ENCODE measurements around the gene MORF4L1.

MORF4L1 gene

DNA sequence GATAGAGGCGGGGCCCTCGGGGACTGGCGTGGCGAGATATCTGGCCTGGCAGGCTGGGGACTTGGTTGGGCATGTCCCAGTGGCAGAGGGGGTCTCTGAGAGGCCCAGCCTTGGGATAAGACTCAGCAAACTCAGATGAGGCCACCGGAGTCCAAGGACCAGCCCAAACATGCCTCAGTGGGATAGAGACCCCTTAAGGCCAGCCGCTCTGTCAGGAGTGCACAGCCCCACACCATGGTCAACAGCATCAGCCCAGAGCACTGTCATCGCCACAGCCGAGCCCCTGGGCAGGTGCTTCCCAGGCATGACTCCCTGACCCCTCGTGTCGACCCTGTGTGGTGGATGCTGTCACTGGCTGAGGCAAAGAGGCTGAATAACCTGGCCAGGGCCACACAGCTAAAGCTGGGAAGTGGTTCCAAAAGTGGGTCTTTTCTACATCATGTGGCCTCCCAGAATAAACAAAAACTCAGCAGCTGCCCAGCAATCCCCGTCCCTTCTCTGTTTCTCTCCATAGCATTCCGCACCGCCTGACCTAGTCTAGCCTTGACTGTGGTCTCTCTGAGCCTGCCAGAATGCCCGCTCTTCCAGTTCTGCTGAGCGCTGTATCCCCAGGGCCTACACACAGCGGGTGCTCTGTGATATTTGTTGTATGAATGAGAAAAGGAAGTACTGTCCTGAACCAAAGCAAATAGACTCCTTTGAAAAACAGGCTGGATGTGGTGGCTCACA lies 57.0 kb downstream of the MORF4L1 start:
- Histone ChIP-seq H4K20me1 (ENCODE audit: insufficient read depth, low read length) (no peaks in the 10 kb centered on the region), H3K79me2 (ENCODE audit: low read length) (no peaks in the 10 kb centered on the region), H3K9me3 (replicated peaks; ENCODE audit: insufficient read depth, low read length) (no peaks in the 10 kb centered on the region), H3K9me2 (replicated peaks; ENCODE audit: insufficient read depth, low read length) (no peaks in the 10 kb centered on the region), H3K27me3 (replicated peaks; ENCODE audit: insufficient read depth, low read length) (no peaks in the 10 kb centered on the region), H2AFZ (ENCODE audit: low read length) (no peak overlapping the region), H3K4me2 (ENCODE audit: low read depth, low read length) (no peak overlapping the region), H3K27ac (ENCODE audit: low read length) (no peak overlapping the region), H3K4me1 (ENCODE audit: low read length) (no peaks in the 10 kb centered on the region), H3K36me3 (replicated peaks; ENCODE audit: insufficient read depth, low read length) (no peaks in the 10 kb centered on the region), H3F3A (ENCODE audit: insufficient read depth, low read length) (no peaks in the 10 kb centered on the region), H3K9ac (ENCODE audit: low read length) (no peak overlapping the region), H3K4me3 (ENCODE audit: low read length) (no peak overlapping the region)
- no peak for DNase-seq
- no peak for TF ChIP-seq EZH2 (optimal IDR thresholded peaks at IDR 0.05; ENCODE audit: low read depth, low read length)
- no peak for TF ChIP-seq EZH2phosphoT487 (IDR thresholded peaks at IDR 0.05; ENCODE audit: low read length)
- TF ChIP-seq, protein P1, sequence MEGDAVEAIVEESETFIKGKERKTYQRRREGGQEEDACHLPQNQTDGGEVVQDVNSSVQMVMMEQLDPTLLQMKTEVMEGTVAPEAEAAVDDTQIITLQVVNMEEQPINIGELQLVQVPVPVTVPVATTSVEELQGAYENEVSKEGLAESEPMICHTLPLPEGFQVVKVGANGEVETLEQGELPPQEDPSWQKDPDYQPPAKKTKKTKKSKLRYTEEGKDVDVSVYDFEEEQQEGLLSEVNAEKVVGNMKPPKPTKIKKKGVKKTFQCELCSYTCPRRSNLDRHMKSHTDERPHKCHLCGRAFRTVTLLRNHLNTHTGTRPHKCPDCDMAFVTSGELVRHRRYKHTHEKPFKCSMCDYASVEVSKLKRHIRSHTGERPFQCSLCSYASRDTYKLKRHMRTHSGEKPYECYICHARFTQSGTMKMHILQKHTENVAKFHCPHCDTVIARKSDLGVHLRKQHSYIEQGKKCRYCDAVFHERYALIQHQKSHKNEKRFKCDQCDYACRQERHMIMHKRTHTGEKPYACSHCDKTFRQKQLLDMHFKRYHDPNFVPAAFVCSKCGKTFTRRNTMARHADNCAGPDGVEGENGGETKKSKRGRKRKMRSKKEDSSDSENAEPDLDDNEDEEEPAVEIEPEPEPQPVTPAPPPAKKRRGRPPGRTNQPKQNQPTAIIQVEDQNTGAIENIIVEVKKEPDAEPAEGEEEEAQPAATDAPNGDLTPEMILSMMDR (IDR thresholded peaks at IDR 0.05; ENCODE audit: low read length): no peak

DNA sequence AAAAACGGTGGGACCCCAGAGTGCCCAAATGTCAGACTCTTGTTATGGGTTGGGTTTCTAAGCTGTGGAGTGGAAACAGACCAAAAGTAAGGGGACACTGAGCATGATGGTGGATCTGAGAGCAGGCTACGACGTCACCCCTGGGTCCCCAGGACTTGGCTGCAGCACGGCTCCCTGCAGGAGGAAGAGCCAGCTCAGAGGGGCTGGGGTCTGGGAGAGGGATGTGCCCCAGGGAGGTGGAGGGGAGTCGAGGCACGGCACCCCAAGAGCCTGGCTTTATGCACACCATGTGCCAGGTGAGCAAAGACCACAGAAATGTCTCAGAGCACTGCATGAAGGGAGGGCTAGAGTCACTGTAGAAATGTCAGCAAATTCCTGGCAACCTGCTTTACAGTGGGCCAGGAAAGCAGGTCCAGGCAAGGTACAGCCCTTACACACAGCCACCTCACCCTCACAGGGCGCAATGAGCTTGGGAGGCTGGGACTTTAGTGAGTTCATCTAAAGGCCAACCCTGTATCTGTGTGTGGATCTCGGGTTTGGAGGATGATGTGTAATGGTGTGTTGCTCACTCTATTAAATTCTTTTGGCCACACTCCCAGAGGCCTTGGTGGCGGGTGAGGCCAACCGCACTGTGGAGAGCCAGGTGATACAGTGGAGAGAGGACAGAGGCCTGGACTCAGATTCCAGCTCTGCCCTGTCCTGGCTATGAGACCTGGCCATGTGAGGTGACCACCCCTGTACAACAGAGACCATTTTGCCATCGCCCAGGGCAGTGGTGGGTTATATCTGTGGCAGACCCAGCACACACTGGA lies 58.1 kb downstream of the MORF4L1 start:
- no peak overlapping the region for H2AFZ ChIP-seq (ENCODE audit: low read length)

DNA sequence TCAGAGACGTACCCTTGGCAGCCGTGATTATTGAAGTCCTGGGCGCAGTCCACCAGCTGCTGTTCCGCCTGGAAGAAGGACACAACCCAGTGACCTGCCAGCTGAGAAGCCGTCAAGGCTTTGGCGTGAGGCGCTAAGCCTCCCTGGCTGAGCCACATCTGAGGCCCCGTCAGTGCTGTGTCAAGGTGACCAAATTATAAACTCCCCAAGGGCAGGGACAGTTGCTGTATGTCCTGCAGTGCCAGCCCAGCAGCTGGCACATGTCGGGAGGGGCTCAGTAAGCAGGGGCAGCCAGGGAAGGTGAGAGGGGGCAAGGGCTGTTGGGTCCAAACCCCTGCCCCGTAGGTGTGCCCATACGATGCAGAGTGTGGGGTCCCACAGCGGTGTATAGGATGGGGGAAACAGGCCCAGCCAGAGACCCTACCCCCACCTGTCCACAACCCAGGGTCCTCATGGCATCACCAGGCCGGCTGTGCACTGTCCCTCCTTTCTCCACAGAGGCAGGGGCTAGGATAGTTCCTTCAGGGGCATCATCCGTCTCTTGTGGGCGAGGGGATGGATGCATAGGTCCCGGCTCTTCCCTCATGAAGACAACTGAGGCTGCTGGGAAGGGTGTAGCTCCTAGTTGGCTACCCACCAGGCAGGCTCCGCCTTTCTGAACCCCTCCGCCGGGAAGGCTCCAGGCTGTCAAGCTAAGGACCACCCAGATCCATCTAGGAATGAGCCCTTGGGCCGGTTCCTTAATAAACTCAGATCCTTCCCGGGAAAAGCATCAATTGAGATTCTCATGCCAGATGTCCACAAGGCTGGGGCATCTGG lies 59.0 kb downstream of the MORF4L1 start:
- H3K4me3 ChIP-seq (ENCODE audit: low read length): no peak overlapping the region
- no peaks in the 10 kb centered on the region for H3F3A ChIP-seq (ENCODE audit: insufficient read depth, low read length)
- H3K27ac ChIP-seq (ENCODE audit: low read length): no peak overlapping the region
- TF ChIP-seq, protein P1 (IDR thresholded peaks at IDR 0.05; ENCODE audit: low read length): no peak
- TF ChIP-seq EZH2phosphoT487 (IDR thresholded peaks at IDR 0.05; ENCODE audit: low read length): no peak
- TF ChIP-seq EZH2 (optimal IDR thresholded peaks at IDR 0.05; ENCODE audit: low read depth, low read length): no peak
- no peak overlapping the region for H2AFZ ChIP-seq (ENCODE audit: low read length)
- H3K36me3 ChIP-seq (replicated peaks; ENCODE audit: insufficient read depth, low read length): no peaks in the 10 kb centered on the region
- H3K9me3 ChIP-seq (replicated peaks; ENCODE audit: insufficient read depth, low read length): no peaks in the 10 kb centered on the region
- no peaks in the 10 kb centered on the region for H3K27me3 ChIP-seq (replicated peaks; ENCODE audit: insufficient read depth, low read length)
- no peaks in the 10 kb centered on the region for H3K79me2 ChIP-seq (ENCODE audit: low read length)
- no peak for DNase-seq
- H4K20me1 ChIP-seq (ENCODE audit: insufficient read depth, low read length): no peaks in the 10 kb centered on the region
- H3K9ac ChIP-seq (ENCODE audit: low read length): no peak overlapping the region
- no peaks in the 10 kb centered on the region for H3K4me1 ChIP-seq (ENCODE audit: low read length)
- no peaks in the 10 kb centered on the region for H3K9me2 ChIP-seq (replicated peaks; ENCODE audit: insufficient read depth, low read length)
- H3K4me2 ChIP-seq (ENCODE audit: low read depth, low read length): no peak overlapping the region

More for the DNA sequence above, 58.1 kb downstream of the MORF4L1 start:
- Histone ChIP-seq H3F3A (ENCODE audit: insufficient read depth, low read length) (no peaks in the 10 kb centered on the region), H3K27me3 (replicated peaks; ENCODE audit: insufficient read depth, low read length) (no peaks in the 10 kb centered on the region), H3K4me1 (ENCODE audit: low read length) (no peaks in the 10 kb centered on the region), H3K9me3 (replicated peaks; ENCODE audit: insufficient read depth, low read length) (no peaks in the 10 kb centered on the region), H3K9ac (ENCODE audit: low read length) (no peak overlapping the region), H3K27ac (ENCODE audit: low read length) (no peak overlapping the region), H3K36me3 (replicated peaks; ENCODE audit: insufficient read depth, low read length) (no peaks in the 10 kb centered on the region), H3K4me2 (ENCODE audit: low read depth, low read length) (no peak overlapping the region), H4K20me1 (ENCODE audit: insufficient read depth, low read length) (no peaks in the 10 kb centered on the region), H3K79me2 (ENCODE audit: low read length) (no peaks in the 10 kb centered on the region), H3K4me3 (ENCODE audit: low read length) (no peak overlapping the region), H3K9me2 (replicated peaks; ENCODE audit: insufficient read depth, low read length) (no peaks in the 10 kb centered on the region)
- no peak for DNase-seq
- TF ChIP-seq, protein P1 (IDR thresholded peaks at IDR 0.05; ENCODE audit: low read length): no peak
- TF ChIP-seq EZH2phosphoT487 (IDR thresholded peaks at IDR 0.05; ENCODE audit: low read length): no peak
- no peak for TF ChIP-seq EZH2 (optimal IDR thresholded peaks at IDR 0.05; ENCODE audit: low read depth, low read length)
